HG02884 (cell line): ENCODE measurements around the gene PRSS50.
"Not testable (repeated sequence)": the region's sequence is repeated elsewhere in the genome, so short reads cannot be mapped to it uniquely, and the experiment has no call there.

Experiments used
- ATAC-seq: cut with Tn5 transposase; IDR thresholded peaks from one replicate; pipeline ENCODE4 v1.9.1; 2021; ENCODE audit warnings: mild to moderate bottlenecking, moderate library complexity; ENCODE audit not compliant: unreplicated experiment

The PRSS50 gene

GRCh38 chr3:46709157-46709654, 8.5 kb downstream of the PRSS50 start:
- ATAC-seq: no peak

GRCh38 chr3:46708401-46709156, 9.1 kb downstream of the PRSS50 start:
- no peak for ATAC-seq

GRCh38 chr3:46707601-46708011, 10.1 kb downstream of the PRSS50 start:
- no peak for ATAC-seq

- no peak for ATAC-seq
Observed at GRCh38 chr3:46706771-46707582, 10.7 kb downstream of the PRSS50 start.

GRCh38 chr3:46705751-46706552, 11.7 kb downstream of the PRSS50 start:
- no peak for ATAC-seq

GRCh38 chr3:46705022-46705530, 12.6 kb downstream of the PRSS50 start:
- ATAC-seq: no peak

- not testable (repeated sequence) for ATAC-seq
Observed at GRCh38 chr3:46704346-46704745, 13.3 kb downstream of the PRSS50 start.

- ATAC-seq: no peak
Observed at GRCh38 chr3:46703013-46703520, 14.6 kb downstream of the PRSS50 start.

- no peak for ATAC-seq
Observed at GRCh38 chr3:46702246-46703012, 15.2 kb downstream of the PRSS50 start.

GRCh38 chr3:46701181-46701939, 16.3 kb downstream of the PRSS50 start, which contains the start of gene TMIE:
Gene TMIE (plus strand): TSS chr3:46701392. CDS start chr3:46701488, 96 bp downstream.
- no peak for ATAC-seq

GRCh38 chr3:46700772-46701171, 16.9 kb downstream of the PRSS50 start:
- no peak for ATAC-seq

- no peak for ATAC-seq
Observed at GRCh38 chr3:46699676-46700523, 17.8 kb downstream of the PRSS50 start.

- no peak for ATAC-seq
Observed at GRCh38 chr3:46695962-46696894, 21.4 kb downstream of the PRSS50 start.

GRCh38 chr3:46695177-46695961, 22.3 kb downstream of the PRSS50 start:
- ATAC-seq: no peak

GRCh38 chr3:46694520-46694919, 23.1 kb downstream of the PRSS50 start:
- ATAC-seq: no peak

GRCh38 chr3:46693892-46694226, 23.8 kb downstream of the PRSS50 start:
- no peak for ATAC-seq
